Left lobe of liver (tissue), 2 donors: ENCODE data around the gene IQCC. TPM values are rescaled to one million over a fixed set of nuclear protein-coding genes. Genes with fewer than 3 reads are reported as not detected.

Experiments
- ATAC-seq: fragments of 200-7000 bp; cut with Tn5 transposase; one replicate; pipeline ENCODE4 v1.9.1; 2020; ENCODE audit warnings: mild to moderate bottlenecking, moderate library complexity
- DNase-seq: peaks from one replicate; pipeline ENCODE4 v3.0.0-alpha.2; 2020; ENCODE audit warnings: low spot score
- total RNA-seq: library from RNA; stranded (reverse); gene quantifications from one replicate; pipeline ENCODE4 v1.2.1, GENCODE V29; 2021
- donor health status: DM: no; HTN: no; CAD: no; lungs with moderate emphysema.
- donor health status: DM: no; HTN: yes; CAD: no.

Gene IQCC
- total RNA-seq, 1 donor from 2014 or later = 0.53 TPM

- DNase-seq (peak; percentile 91), ATAC-seq (peak; percentile 96)
These were observed 16.7 kb downstream of the IQCC start, which contains the start of the genes EIF3I and TMEM234 for GRCh38 chr1:32221980-32222755. EIF3I (plus strand) TSS chr1:32222407; CDS start chr1:32222442, 35 bp downstream. TMEM234 (minus strand) TSS chr1:32222353; CDS start chr1:32222322, 31 bp downstream.

GRCh38 chr1:32223683-32224082, 18.2 kb downstream of the IQCC start:
- ATAC-seq (no peak), DNase-seq (no peak)

- no peak for DNase-seq
- peak; percentile 62 for ATAC-seq
These were observed 18.8 kb downstream of the IQCC start for GRCh38 chr1:32224285-32224684.

- no peak for ATAC-seq
- DNase-seq = no peak
These were observed 23.3 kb downstream of the IQCC start for GRCh38 chr1:32228771-32229170.

DNA sequence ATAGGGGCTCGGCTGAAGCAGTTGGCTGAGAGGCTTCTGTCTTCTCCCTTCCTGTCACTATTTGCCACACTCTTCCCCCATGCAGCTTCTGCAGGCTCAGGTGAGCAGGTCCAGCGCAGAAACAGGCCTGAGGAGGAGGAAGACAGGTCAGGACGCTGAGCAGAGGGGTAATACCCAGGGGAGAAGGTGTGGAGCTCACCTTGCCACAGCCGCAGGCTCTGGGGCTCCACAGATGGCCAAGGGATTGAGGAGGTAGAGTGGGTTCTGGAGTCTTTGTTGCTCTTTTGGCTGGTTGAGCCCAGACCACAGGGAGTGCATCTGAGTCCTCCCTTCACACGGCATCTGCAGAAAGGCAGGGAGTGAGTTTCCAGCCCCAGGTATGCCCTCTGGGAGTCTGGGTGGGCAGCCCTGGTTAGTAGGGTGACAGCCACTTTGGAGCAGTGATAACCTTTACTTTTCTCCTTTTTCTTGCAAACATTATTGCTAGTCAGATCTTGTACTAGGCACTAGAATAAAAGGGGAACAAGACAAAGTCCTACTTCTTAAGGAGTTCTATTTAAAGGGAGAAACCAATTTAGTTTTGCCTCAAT, 26.5 kb downstream of the IQCC start:
- ATAC-seq (no peak), DNase-seq (no peak)

DNA sequence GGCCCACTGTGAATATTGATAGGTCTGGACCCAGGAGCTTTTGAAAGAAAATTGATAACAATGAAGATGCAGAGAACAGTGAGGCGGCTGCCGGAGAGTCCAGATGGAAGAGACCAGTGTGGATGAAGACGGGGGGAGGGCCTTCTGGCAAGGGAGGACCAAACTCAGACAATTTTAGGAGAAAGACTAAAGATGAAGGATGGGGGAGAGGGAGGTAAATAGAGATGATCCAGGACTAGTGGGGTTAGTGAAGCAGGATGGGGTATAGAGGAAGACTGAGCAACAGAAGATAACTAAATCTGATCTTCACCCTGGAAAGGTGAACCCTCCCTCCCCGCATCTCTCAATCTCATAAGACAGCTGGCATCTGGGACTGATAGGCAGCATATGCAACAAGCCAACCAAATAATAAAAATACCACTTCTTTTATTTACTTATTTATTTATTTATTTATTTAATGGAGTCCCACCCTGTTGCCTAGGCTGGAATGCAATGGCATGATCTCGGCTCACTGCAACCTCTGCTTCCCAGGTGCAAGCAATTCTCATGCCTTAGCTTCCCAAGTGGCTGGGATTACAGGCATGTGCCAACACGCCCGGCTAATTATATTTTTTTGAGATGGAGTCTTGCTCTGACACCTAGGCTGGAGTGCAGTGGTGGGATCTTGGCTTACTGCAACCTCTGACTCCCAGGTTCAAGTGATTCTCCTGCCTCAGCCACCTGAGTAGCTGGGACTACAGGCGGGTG, 27.3 kb downstream of the IQCC start:
- ATAC-seq (no peak), DNase-seq (no peak)

GRCh38 chr1:32234792-32235191, 29.3 kb downstream of the IQCC start:
- peak; percentile 62 for ATAC-seq

GRCh38 chr1:32239337-32239736, 33.9 kb downstream of the IQCC start:
- no peak for DNase-seq
- no peak for ATAC-seq

More at GRCh38 chr1:32234792-32235191, 29.3 kb downstream of the IQCC start:
- no peak for DNase-seq

DNA sequence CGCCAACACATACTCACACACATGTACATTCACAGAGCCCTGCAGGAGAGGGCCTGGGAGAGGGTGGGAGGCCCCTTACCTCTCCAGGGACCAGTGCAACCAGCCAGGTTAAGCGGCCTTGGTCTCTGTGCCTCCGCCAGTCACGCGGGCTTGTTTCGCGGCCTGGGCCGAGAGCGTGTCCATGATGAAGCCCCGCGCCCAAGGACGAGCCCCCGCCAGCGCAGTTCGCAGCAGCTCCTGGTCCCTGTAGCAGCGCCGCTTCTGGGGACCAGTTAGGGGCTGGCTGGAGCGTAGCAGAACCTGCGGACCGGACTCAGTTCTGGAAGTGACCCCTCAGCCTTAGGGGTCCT, 34.3 kb downstream of the IQCC start:
- ATAC-seq = no peak
- DNase-seq = no peak

GRCh38 chr1:32240140-32240951, 34.9 kb downstream of the IQCC start:
- ATAC-seq (peak; percentile 82), DNase-seq (peak; percentile 61)

DNA sequence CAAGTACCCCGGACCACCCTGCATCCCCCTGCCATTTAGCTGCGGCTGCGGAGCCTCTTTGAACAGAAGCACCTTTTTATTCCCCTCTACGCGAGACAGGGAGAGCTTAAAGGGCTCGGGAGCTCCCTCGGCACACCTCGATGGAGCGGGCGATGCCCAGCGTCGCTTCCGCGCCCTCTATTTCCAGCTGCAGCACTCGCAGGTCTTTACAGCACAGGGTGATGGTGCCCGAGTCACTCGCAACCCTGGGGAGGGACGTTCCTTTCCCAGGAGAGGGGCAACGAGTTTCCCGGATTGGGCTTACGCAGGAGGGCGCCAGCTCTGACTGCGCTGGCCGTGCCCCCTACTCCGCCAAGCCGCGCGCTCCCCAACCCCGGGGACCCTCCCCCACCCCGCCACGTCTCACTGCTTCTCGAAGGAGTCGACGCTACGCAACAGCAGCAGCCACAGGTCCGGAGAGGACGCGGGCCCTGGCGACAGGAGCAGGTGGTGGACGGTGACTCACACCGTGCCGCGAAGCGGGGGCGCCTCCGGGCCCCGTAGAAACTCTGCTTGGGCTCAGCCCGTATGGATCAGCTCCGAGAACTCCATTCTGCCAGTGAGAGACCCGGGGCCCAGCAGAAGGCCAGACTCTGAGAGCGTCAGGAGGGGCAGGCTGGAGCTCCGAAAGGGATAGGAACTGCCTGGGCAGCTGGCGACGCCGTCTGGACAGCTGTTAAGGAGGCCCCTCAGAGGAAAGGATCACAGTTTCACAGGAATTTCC, 35.7 kb downstream of the IQCC start:
- no peak for DNase-seq
- peak; percentile 54 for ATAC-seq

GRCh38 chr1:32242341-32242851, 36.9 kb downstream of the IQCC start:
- DNase-seq (no peak), ATAC-seq (no peak)

DNA sequence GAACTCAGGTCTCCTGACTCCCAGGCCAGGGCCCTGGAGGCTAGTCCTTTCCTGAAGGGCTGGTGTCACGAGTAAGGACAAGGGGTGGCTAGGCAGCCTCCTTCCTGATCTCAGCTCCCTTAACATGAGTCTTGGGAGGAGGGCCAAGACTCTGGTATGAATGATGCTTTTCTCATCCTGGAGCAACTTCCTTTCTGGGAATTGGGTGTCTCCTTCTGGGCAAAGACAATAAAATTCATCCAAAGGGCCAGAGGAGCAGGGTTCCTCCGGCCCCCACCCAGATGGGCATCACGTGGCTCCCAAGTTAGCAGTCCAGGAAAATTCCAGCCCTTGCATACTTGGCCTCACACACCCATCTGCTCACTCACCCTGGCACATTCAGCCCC, 41.4 kb downstream of the IQCC start, which contains the start of gene FAM167B:
Gene FAM167B, plus strand, starts transcription at position 335 of the 386 bp plus-strand sequence. CDS start 200 bp downstream, outside the sequence.
- DNase-seq (no peak), ATAC-seq (peak; percentile 45)

- ATAC-seq (no peak), DNase-seq (no peak)
These were observed 42.0 kb downstream of the IQCC start for GRCh38 chr1:32247452-32247851.

- DNase-seq = peak; percentile 75
- ATAC-seq = peak; percentile 79
These were observed 42.8 kb downstream of the IQCC start for GRCh38 chr1:32247983-32248889.

GRCh38 chr1:32249831-32250525, 44.5 kb downstream of the IQCC start:
- DNase-seq = peak; percentile 69
- ATAC-seq = peak; percentile 60

GRCh38 chr1:32250893-32251716, 45.6 kb downstream of the IQCC start, which contains the start of gene LCK:
LCK (plus strand) TSS chr1:32251265; CDS start chr1:32274330, 23,065 bp downstream.
- DNase-seq (no peak), ATAC-seq (no peak)
